HCT116 (cell line): ENCODE data around the gene HECW1.

ENCODE experiments used
- CEBPB ChIP-seq: IDR thresholded peaks from 2 replicates; pipeline ENCODE4 v1.6.1; 2012; ENCODE audit warnings: low read depth
- EZH2phosphoT487 ChIP-seq: fragments of 200-600 bp; IDR thresholded peaks from 2 replicates; pipeline ENCODE4 v1.6.1; 2018; ENCODE audit warnings: antibody characterized with exemption, borderline replicate concordance
- MAX ChIP-seq: IDR thresholded peaks from 2 replicates; pipeline ENCODE4 v1.6.1; 2012
- POLR2A ChIP-seq: IDR thresholded peaks from 2 replicates; pipeline ENCODE4 v1.7.0; 2011; ENCODE audit warnings: borderline replicate concordance; ENCODE audit not compliant: insufficient read depth, insufficient read length; ENCODE audit errors: extremely low read depth
- POLR2AphosphoS5 ChIP-seq: IDR thresholded peaks from 2 replicates; pipeline ENCODE4 v1.6.1; 2011; ENCODE audit warnings: mild to moderate bottlenecking, low read depth, low read length, moderate library complexity
- REST ChIP-seq: IDR thresholded peaks from 2 replicates; pipeline ENCODE4 v1.6.1; 2012; ENCODE audit warnings: low read depth
- SP1 ChIP-seq: IDR thresholded peaks from 2 replicates; pipeline ENCODE4 v1.6.1; 2012; ENCODE audit warnings: low read depth
- TF ChIP-seq, protein P1 (sequence below), 3 experiments: fragments of 200-600 bp in 1 of 3; sonication (generic) in 1 of 3; IDR thresholded peaks in 2 of 3; conservative IDR thresholded peaks in 1 of 3; 2 replicates each; pipeline ENCODE4 v1.5.1; 2012 to 2017; ENCODE audit warnings: low read depth in 2 of 3, low read length in 2 of 3, antibody characterized with exemption in 1 of 3, borderline replicate concordance in 1 of 3, control low read depth in 1 of 3, mild to moderate bottlenecking in 1 of 3, mixed read lengths in 1 of 3, mixed run types in 1 of 3, moderate library complexity in 1 of 3; ENCODE audit not compliant: insufficient read depth in 1 of 3

GRCh38 chr7:43582503-43583423 lies 470.3 kb downstream of the HECW1 start, which contains the start of gene STK17A:
- no peak for TF ChIP-seq EZH2phosphoT487
- TF ChIP-seq POLR2A: peak; percentile 79
- no peak for TF ChIP-seq CEBPB
- TF ChIP-seq, protein P1, sequence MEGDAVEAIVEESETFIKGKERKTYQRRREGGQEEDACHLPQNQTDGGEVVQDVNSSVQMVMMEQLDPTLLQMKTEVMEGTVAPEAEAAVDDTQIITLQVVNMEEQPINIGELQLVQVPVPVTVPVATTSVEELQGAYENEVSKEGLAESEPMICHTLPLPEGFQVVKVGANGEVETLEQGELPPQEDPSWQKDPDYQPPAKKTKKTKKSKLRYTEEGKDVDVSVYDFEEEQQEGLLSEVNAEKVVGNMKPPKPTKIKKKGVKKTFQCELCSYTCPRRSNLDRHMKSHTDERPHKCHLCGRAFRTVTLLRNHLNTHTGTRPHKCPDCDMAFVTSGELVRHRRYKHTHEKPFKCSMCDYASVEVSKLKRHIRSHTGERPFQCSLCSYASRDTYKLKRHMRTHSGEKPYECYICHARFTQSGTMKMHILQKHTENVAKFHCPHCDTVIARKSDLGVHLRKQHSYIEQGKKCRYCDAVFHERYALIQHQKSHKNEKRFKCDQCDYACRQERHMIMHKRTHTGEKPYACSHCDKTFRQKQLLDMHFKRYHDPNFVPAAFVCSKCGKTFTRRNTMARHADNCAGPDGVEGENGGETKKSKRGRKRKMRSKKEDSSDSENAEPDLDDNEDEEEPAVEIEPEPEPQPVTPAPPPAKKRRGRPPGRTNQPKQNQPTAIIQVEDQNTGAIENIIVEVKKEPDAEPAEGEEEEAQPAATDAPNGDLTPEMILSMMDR (IDR thresholded peaks at IDR 0.05 in 2 of 3, conservative IDR thresholded peaks at IDR 0.05 in 1 of 3; ENCODE audit: borderline replicate concordance in 1 of 3, insufficient read depth in 1 of 3, low read depth in 2 of 3, low read length in 2 of 3): peak; percentile 95 to 99 (median 98)
- TF ChIP-seq REST: no peak
- no peak for TF ChIP-seq MAX
- peak; percentile 96 for TF ChIP-seq SP1
- TF ChIP-seq POLR2AphosphoS5: peak; percentile 96
